ENCODE measurements around the gene FAM83C.

Gene FAM83C

GRCh38 chr20:35293303-35294292 lies 1.4 kb upstream of the FAM83C start:
- no peak for DNase-seq (ENCODE audit: low read depth)
- no peak for TF ChIP-seq CTCF (conservative IDR thresholded peaks at IDR 0.05; ENCODE audit: low read depth, low read length)
- no peak overlapping the region for H3K4me3 ChIP-seq (ENCODE audit: low read depth, low read length)

- no peak overlapping the region for H3K4me3 ChIP-seq (ENCODE audit: low read depth, low read length)
- DNase-seq (ENCODE audit: low read depth): no peak
- no peak for TF ChIP-seq CTCF (conservative IDR thresholded peaks at IDR 0.05; ENCODE audit: low read depth, low read length)
Observed at GRCh38 chr20:35292504-35293285, 470 bp upstream of the FAM83C start.

- no peak for DNase-seq (ENCODE audit: low read depth)
- H3K4me3 ChIP-seq (ENCODE audit: low read depth, low read length): no peak overlapping the region
- TF ChIP-seq CTCF (conservative IDR thresholded peaks at IDR 0.05; ENCODE audit: low read depth, low read length): no peak
Observed at GRCh38 chr20:35290887-35291417, 1.3 kb downstream of the FAM83C start.

GRCh38 chr20:35290186-35290886 lies 1.9 kb downstream of the FAM83C start:
- TF ChIP-seq CTCF (conservative IDR thresholded peaks at IDR 0.05; ENCODE audit: low read depth, low read length): no peak
- H3K4me3 ChIP-seq (ENCODE audit: low read depth, low read length): no peak overlapping the region
- DNase-seq (ENCODE audit: low read depth): no peak

GRCh38 chr20:35288325-35289060 lies 3.7 kb downstream of the FAM83C start:
- no peak for TF ChIP-seq CTCF (conservative IDR thresholded peaks at IDR 0.05; ENCODE audit: low read depth, low read length)
- no peak overlapping the region for H3K4me3 ChIP-seq (ENCODE audit: low read depth, low read length)

More at GRCh38 chr20:35288325-35289060, 3.7 kb downstream of the FAM83C start:
- no peak for DNase-seq (ENCODE audit: low read depth)
